Aorta (tissue), 5 donors: ENCODE results near the gene TSPAN4. TPM values are rescaled to one million over a fixed set of nuclear protein-coding genes. Genes with fewer than 3 reads are reported as not detected.

Source experiments
- ATAC-seq: fragments of 200-7000 bp; cut with Tn5 transposase; one replicate; pipeline ENCODE4 v1.9.1; 2022; ENCODE audit warnings: moderate library complexity; ENCODE audit not compliant: low FRiP score
- DNase-seq, 2 donors: peaks; one replicate each; pipeline ENCODE4 v3.0.0-alpha.2; 2020
- H3K27ac ChIP-seq, 2 donors: one replicate each; pipeline ENCODE4 v1.5.1; 2013; ENCODE audit warnings: low read length in 2 of 2, mild to moderate bottlenecking in 2 of 2, moderate library complexity in 2 of 2, control low read depth in 1 of 2, inconsistent platforms in 1 of 2, low read depth in 1 of 2
- H3K27me3 ChIP-seq, 2 donors: one replicate each; pipeline ENCODE4 v1.6.1; 2013; ENCODE audit warnings: control low read depth in 1 of 2, low read length in 1 of 2, mild to moderate bottlenecking in 1 of 2, moderate library complexity in 1 of 2; ENCODE audit not compliant: insufficient read depth in 2 of 2, control insufficient read depth in 1 of 2
- H3K36me3 ChIP-seq, 2 donors: one replicate each; pipeline ENCODE4 v1.6.1; 2013; ENCODE audit warnings: control low read depth in 1 of 2, low read length in 1 of 2, mild to moderate bottlenecking in 1 of 2; ENCODE audit not compliant: insufficient read depth in 2 of 2, control insufficient read depth in 1 of 2
- H3K4me1 ChIP-seq, 2 donors: one replicate each; pipeline ENCODE4 v1.6.1; 2013; ENCODE audit warnings: low read length in 2 of 2, control low read depth in 1 of 2, mild to moderate bottlenecking in 1 of 2, moderate library complexity in 1 of 2; ENCODE audit not compliant: insufficient read depth in 2 of 2, control insufficient read depth in 1 of 2
- H3K4me3 ChIP-seq, 2 donors: one replicate each; pipeline ENCODE4 v1.5.1; 2013; ENCODE audit warnings: low read length in 2 of 2, control low read depth in 1 of 2, mild to moderate bottlenecking in 1 of 2
- H3K9me3 ChIP-seq: one replicate; pipeline ENCODE4 v1.6.1; 2013; ENCODE audit warnings: mild to moderate bottlenecking, low read length; ENCODE audit not compliant: control insufficient read depth
- WGBS, 2 donors: extraction: QIAGEN DNeasy Blood & Tissue Kit; methylation state at CpG; one replicate each; pipeline ENCODE4 v1.1.7; 2013; 5-methylcytosine and 5-hydroxymethylcytosine counted together
- intact Hi-C, 2 donors: fragments of 100-400 bp; cut with DNase I; formaldehyde crosslinking; loops; one replicate each; pipeline versions ENCODE4 v1.14.2 to v1.15.0; 2022
- polyA plus RNA-seq, 2 donors: library from polyadenylated mRNA; stranded (reverse); fragments of 200-250 nt; gene quantifications; one replicate each; pipeline ENCODE4 v1.2.3, GENCODE V29; 2013
- total RNA-seq, 2 donors: library from RNA; stranded (reverse); fragmentation: NEBNext Ultra II Directional; extraction: Animal tissue kit (Norgen Biotek cat#: 25700); gene quantifications; one replicate each; pipeline ENCODE4 v1.2.1, GENCODE V29; 2021
- donor health status: healthy with polysubstance abuse.
- donor health status: Bipolar disorder and iron deficiency.
- donor health status: DM: no; HTN: no; CAD: no.
- donor health status: DM: no; HTN: no; CAD: no.
- donor health status: DM: yes; HTN: yes; CAD: no.

Gene TSPAN4
- total and polyA plus RNA-seq, 4 donors, result 28.4 to 95.1 (median 61.0) TPM

GRCh38 chr11:849951-850774, 7.5 kb downstream of the TSPAN4 start:
- H3K27ac ChIP-seq, result no peak overlapping the region
- ATAC-seq, result no peak
- intact Hi-C loops, result loop anchor here (2.0 to 5.0 kb wide), 3 partner anchors 62 to 201 kb away; partner anchors contain the start of gene CHID1 (in 1 of the 2)

GRCh38 chr11:850775-851763, 8.4 kb downstream of the TSPAN4 start:
- Histone ChIP-seq H3K4me1 (no peaks in the 10 kb centered on the region), H3K27me3 (no peaks in the 10 kb centered on the region), H3K9me3 (no peaks in the 10 kb centered on the region), H3K4me3 (no peak overlapping the region), H3K36me3 (no peaks in the 10 kb centered on the region), H3K27ac (no peak overlapping the region)
- DNase-seq (no peak), ATAC-seq (no peak)
- intact Hi-C loops, result no loop called here
- 59 to 64% methylated on average over 28 of the region's 28 CpGs for WGBS, 2 donors

More at GRCh38 chr11:849951-850774, 7.5 kb downstream of the TSPAN4 start:
- H3K4me3 ChIP-seq, result peak overlapping the region; percentile 23 to 42
- no peaks in the 10 kb centered on the region for H3K4me1 ChIP-seq
- 12 to 15% methylated on average over 42 to 97 of the region's 97 CpGs for WGBS, 2 donors
- no peaks in the 10 kb centered on the region for H3K27me3 ChIP-seq
- no peak for DNase-seq
- H3K9me3 ChIP-seq, result no peaks in the 10 kb centered on the region
- no peaks in the 10 kb centered on the region for H3K36me3 ChIP-seq

- H3K4me3 ChIP-seq, result no peak overlapping the region
- H3K36me3 ChIP-seq, result no peaks in the 10 kb centered on the region
- DNase-seq (no peak), ATAC-seq (no peak)
- WGBS, 2 donors, result 85 to 88% methylated on average over 8 to 15 of the region's 15 CpGs
- H3K4me1 ChIP-seq, result no peaks in the 10 kb centered on the region
- H3K27me3 ChIP-seq, result no peaks in the 10 kb centered on the region
- H3K9me3 ChIP-seq, result no peaks in the 10 kb centered on the region
- no peak overlapping the region for H3K27ac ChIP-seq
- intact Hi-C loops, result no loop called here
Measured at GRCh38 chr11:852762-853161, 10.1 kb downstream of the TSPAN4 start.

GRCh38 chr11:853682-854448, 11.2 kb downstream of the TSPAN4 start:
- Histone ChIP-seq H3K27me3 (no peaks in the 10 kb centered on the region), H3K27ac (no peak overlapping the region), H3K9me3 (no peaks in the 10 kb centered on the region), H3K36me3 (no peaks in the 10 kb centered on the region), H3K4me3 (no peak overlapping the region), H3K4me1 (no peaks in the 10 kb centered on the region)
- intact Hi-C loops, result no loop called here
- WGBS, 2 donors, result 94% methylated on average over 27 of the region's 27 CpGs
- ATAC-seq (no peak), DNase-seq (no peak)

- DNase-seq, result no peak
- no peak overlapping the region for H3K4me3 ChIP-seq
- ATAC-seq, result no peak
- intact Hi-C loops, result no loop called here
- H3K9me3 ChIP-seq, result no peaks in the 10 kb centered on the region
- no peaks in the 10 kb centered on the region for H3K27me3 ChIP-seq
- no peak overlapping the region for H3K27ac ChIP-seq
- H3K36me3 ChIP-seq, result no peaks in the 10 kb centered on the region
- no peaks in the 10 kb centered on the region for H3K4me1 ChIP-seq
- WGBS, 2 donors, result 85 to 86% methylated on average over 18 to 20 of the region's 20 CpGs
Measured at GRCh38 chr11:854601-855329, 12.1 kb downstream of the TSPAN4 start.

- Histone ChIP-seq H3K27me3 (no peaks in the 10 kb centered on the region), H3K9me3 (no peaks in the 10 kb centered on the region), H3K36me3 (no peaks in the 10 kb centered on the region), H3K27ac (no peak overlapping the region), H3K4me1 (no peaks in the 10 kb centered on the region), H3K4me3 (no peak overlapping the region)
- 78 to 88% methylated on average over 4 to 7 of the region's 7 CpGs for WGBS, 2 donors
- ATAC-seq (no peak), DNase-seq (no peak)
- intact Hi-C loops, result no loop called here
Measured at GRCh38 chr11:855330-855674, 12.7 kb downstream of the TSPAN4 start.

- Histone ChIP-seq H3K36me3 (no peaks in the 10 kb centered on the region), H3K4me1 (no peaks in the 10 kb centered on the region), H3K4me3 (no peak overlapping the region), H3K27me3 (no peaks in the 10 kb centered on the region), H3K27ac (no peak overlapping the region), H3K9me3 (no peaks in the 10 kb centered on the region)
- intact Hi-C loops, result no loop called here
- ATAC-seq (no peak), DNase-seq (no peak)
- WGBS, 2 donors, result 90 to 91% methylated on average over 11 to 12 of the region's 12 CpGs
Measured at GRCh38 chr11:855796-856195, 13.1 kb downstream of the TSPAN4 start.

- H3K4me3 ChIP-seq, result no peak overlapping the region
- no peaks in the 10 kb centered on the region for H3K4me1 ChIP-seq
- 82 to 83% methylated on average over 8 of the region's 8 CpGs for WGBS, 2 donors
- ATAC-seq (no peak), DNase-seq (no peak)
- no peak overlapping the region for H3K27ac ChIP-seq
- no peaks in the 10 kb centered on the region for H3K36me3 ChIP-seq
- H3K27me3 ChIP-seq, result no peaks in the 10 kb centered on the region
- H3K9me3 ChIP-seq, result no peaks in the 10 kb centered on the region
- intact Hi-C loops, result no loop called here
Measured at GRCh38 chr11:856397-856796, 13.7 kb downstream of the TSPAN4 start.
